Measurements from ENCODE around the gene BRMS1. TPM values are rescaled to one million over a fixed set of nuclear protein-coding genes. Genes with fewer than 3 reads are reported as not detected.

Gene BRMS1
- total RNA-seq, 1 donor from 2014 or later, result 16.4 TPM

GRCh38 chr11:66337103-66337899, 7.6 kb downstream of the BRMS1 start:
- TF ChIP-seq EZH2 (IDR thresholded peaks at IDR 0.05), result no peak
- no peak for TF ChIP-seq EZH2phosphoT487 (IDR thresholded peaks at IDR 0.05)
- TF ChIP-seq CTCF (IDR thresholded peaks at IDR 0.05), result no peak
- peak overlapping the region; percentile 90 for H3K4me3 Mint-ChIP-seq
- no peak overlapping the region for H3K9ac ChIP-seq

DNA sequence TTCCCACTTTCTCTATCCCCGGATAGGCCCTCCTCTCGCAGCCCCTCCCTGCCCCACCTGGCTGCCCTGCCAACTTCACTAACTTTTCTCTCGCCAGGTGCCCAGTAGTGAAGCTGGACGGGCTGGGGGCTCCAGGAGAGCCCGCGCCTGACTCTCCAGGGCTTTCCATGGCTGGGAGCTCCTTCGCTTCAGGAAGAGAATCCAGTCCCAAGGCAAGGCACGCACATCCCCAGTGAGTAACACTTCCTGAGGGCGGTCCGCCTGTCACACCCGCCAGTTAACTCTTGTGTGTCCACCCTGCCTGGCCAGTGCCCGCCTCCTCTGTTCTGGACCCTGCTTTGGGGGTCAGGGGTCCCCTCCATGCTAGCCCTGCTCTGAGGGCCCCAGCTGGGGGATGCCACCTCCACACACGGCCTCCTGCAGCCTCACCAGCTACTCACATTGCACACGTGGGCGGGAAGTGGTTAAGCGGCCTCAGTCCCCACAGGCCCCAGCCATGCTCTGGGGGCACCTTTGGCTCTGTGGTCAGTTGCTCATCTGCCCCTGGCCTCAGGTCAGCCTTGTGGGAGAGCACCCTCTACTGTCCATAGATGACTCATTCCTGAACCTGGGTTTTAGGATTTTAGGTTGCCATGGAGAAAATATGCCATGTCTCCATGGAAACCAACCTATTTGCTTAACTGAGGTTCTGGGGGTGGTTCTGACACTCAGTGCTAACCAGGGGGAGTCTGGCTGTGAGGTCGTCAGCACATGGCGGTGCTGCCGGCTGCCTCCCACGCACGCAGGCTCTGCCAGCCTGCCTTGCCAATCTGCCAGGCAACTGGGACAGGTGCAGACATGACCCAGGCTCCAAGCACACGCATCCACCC, 8.4 kb downstream of the BRMS1 start, which contains the start of gene RIN1:
Gene RIN1, minus strand, starts transcription at position 201 of the 869 bp plus-strand sequence. Its CDS starts 32 bp downstream, at position 169.
- H3K4me3 ChIP-seq, result peak within 1 kb of the TSS; percentile 49
- H3K79me2 ChIP-seq (ENCODE audit: low read depth), result no peaks in the 10 kb centered on the region
- Mint-ChIP-seq H3K4me1 (peaks cover 27% of the 10 kb centered on the region), H3K4me3 (peak within 1 kb of the TSS; percentile 90), H3K27me3 (ENCODE audit: insufficient read depth, low read depth) (peaks cover 5% of the 10 kb centered on the region), H3K9me3 (no peaks in the 10 kb centered on the region), H3K27ac (peak within 1 kb of the TSS; percentile 91), H3K36me3 (no peaks in the 10 kb centered on the region)
- no peaks in the 10 kb centered on the region for H3K36me3 ChIP-seq
- no peaks in the 10 kb centered on the region for H3K9me3 ChIP-seq (ENCODE audit: low read depth)
- peaks cover 5% of the 10 kb centered on the region for H4K20me1 ChIP-seq (ENCODE audit: low read depth)
- peaks cover 11% of the 10 kb centered on the region for H3K4me1 ChIP-seq
- peak within 1 kb of the TSS; percentile 39 for H3K9ac ChIP-seq
- TF ChIP-seq EZH2phosphoT487 (IDR thresholded peaks at IDR 0.05), result no peak
- peak; percentile 71 for TF ChIP-seq CTCF (IDR thresholded peaks at IDR 0.05)
- H3F3A ChIP-seq (ENCODE audit: low read depth), result peaks cover 12% of the 10 kb centered on the region
- H3K4me2 ChIP-seq, result peak within 1 kb of the TSS; percentile 85
- H3K27me3 ChIP-seq, result peaks cover 5% of the 10 kb centered on the region
- H3K27ac ChIP-seq, result no peak within 1 kb of the TSS
- DNase-seq (ENCODE audit: low spot score), result peak; percentile 84
- H2AFZ ChIP-seq (replicated peaks), result no peak within 1 kb of the TSS

More at GRCh38 chr11:66337103-66337899, 7.6 kb downstream of the BRMS1 start:
- DNase-seq (ENCODE audit: low spot score), result no peak
- H3K36me3 Mint-ChIP-seq, result no peaks in the 10 kb centered on the region
- H3K27me3 Mint-ChIP-seq (ENCODE audit: insufficient read depth, low read depth), result peaks cover 5% of the 10 kb centered on the region
- peaks cover 11% of the 10 kb centered on the region for H3K4me1 ChIP-seq
- H3K27me3 ChIP-seq, result peaks cover 5% of the 10 kb centered on the region
- H3K9me3 Mint-ChIP-seq, result no peaks in the 10 kb centered on the region
- no peak overlapping the region for H3K27ac ChIP-seq
- H3K79me2 ChIP-seq (ENCODE audit: low read depth), result no peaks in the 10 kb centered on the region
- no peak overlapping the region for H3K4me3 ChIP-seq
- no peaks in the 10 kb centered on the region for H3K36me3 ChIP-seq
- H3K4me2 ChIP-seq, result no peak overlapping the region
- no peak overlapping the region for H2AFZ ChIP-seq (replicated peaks)
- peaks cover 12% of the 10 kb centered on the region for H3F3A ChIP-seq (ENCODE audit: low read depth)
- peaks cover 5% of the 10 kb centered on the region for H4K20me1 ChIP-seq (ENCODE audit: low read depth)
- peak overlapping the region; percentile 72 for H3K27ac Mint-ChIP-seq
- H3K4me1 Mint-ChIP-seq, result peaks cover 27% of the 10 kb centered on the region
- H3K9me3 ChIP-seq (ENCODE audit: low read depth), result no peaks in the 10 kb centered on the region

DNA sequence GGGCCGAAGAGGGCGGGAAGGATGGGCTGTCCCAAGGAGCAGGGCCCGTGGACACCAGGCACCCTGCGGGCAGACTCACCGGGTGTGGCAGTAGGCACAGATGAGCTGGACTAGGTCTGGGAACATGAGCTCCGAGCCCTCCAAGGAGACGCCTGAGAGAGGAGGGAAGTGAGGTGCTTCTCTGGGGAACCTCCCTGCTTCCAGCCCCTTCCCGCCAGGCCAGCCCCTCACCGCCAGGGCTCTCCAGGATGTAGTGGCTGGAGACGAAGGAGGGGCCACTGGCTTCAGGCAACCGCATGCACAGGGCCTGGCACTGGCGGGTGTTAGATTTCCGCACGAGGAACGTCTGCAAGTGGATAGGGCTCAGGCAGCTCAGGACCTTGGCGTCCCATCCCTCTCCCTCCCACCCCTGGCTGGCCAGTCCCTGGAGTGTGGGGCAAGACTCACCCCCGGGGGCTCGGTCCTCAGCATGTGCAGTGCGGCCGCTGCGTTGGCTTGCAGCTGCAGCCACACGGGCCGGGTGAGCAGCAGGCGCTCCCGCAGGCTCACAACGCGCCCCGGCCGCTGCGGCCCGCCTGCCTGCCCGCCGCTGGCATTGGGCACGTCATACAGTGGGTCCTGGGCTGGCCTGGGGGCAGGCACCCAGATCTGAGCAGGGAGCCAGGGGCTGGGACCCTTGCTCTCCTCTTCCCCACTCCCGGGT, 9.2 kb downstream of the BRMS1 start:
- H3K9me3 ChIP-seq (ENCODE audit: low read depth), result no peaks in the 10 kb centered on the region
- H3F3A ChIP-seq (ENCODE audit: low read depth), result peaks cover 12% of the 10 kb centered on the region
- Mint-ChIP-seq H3K4me1 (peaks cover 27% of the 10 kb centered on the region), H3K36me3 (no peaks in the 10 kb centered on the region), H3K9me3 (no peaks in the 10 kb centered on the region), H3K27ac (no peak overlapping the region), H3K4me3 (peak overlapping the region; percentile 90), H3K27me3 (ENCODE audit: insufficient read depth, low read depth) (peaks cover 3% of the 10 kb centered on the region)
- TF ChIP-seq EZH2phosphoT487 (IDR thresholded peaks at IDR 0.05) (no peak), CTCF (IDR thresholded peaks at IDR 0.05) (no peak), EZH2 (IDR thresholded peaks at IDR 0.05) (no peak)
- H3K9ac ChIP-seq, result peak overlapping the region; percentile 39
- peaks cover 5% of the 10 kb centered on the region for H3K27me3 ChIP-seq
- peaks cover 11% of the 10 kb centered on the region for H3K4me1 ChIP-seq
- H3K79me2 ChIP-seq (ENCODE audit: low read depth), result no peaks in the 10 kb centered on the region
- no peak overlapping the region for H3K27ac ChIP-seq
- H4K20me1 ChIP-seq (ENCODE audit: low read depth), result peaks cover 5% of the 10 kb centered on the region
- peak overlapping the region; percentile 85 for H3K4me2 ChIP-seq
- no peak overlapping the region for H2AFZ ChIP-seq (replicated peaks)
- DNase-seq (ENCODE audit: low spot score), result peak; percentile 56
- peak overlapping the region; percentile 49 for H3K4me3 ChIP-seq
- no peaks in the 10 kb centered on the region for H3K36me3 ChIP-seq
